ENCODE measurements around the gene FAM156A. TPM values are rescaled to one million over a fixed set of nuclear protein-coding genes. Genes with fewer than 3 reads are reported as not detected.

FAM156A gene, protein sequence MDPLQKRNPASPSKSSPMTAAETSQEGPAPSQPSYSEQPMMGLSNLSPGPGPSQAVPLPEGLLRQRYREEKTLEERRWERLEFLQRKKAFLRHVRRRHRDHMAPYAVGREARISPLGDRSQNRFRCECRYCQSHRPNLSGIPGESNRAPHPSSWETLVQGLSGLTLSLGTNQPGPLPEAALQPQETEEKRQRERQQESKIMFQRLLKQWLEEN
- total RNA-seq = 11.0 and 11.7 TPM in 2 replicates

GRCh38 chrX:52958113-52958959, at the start of gene FAM156A:
Gene FAM156A, minus strand, starts transcription at chrX:52958518. Its CDS starts 9,930 bp downstream, at chrX:52948588.

Other genes with a start within 250 kb of the FAM156A start
- not detected in 2 replicates for gene SSX2B, start 207.3 kb downstream of the FAM156A start, total RNA-seq
- gene SPANXN5, start 161.1 kb downstream of the FAM156A start, total RNA-seq = not detected in 2 replicates
- not detected in 2 replicates for gene XAGE5, start 147.2 kb downstream of the FAM156A start, total RNA-seq
- gene XAGE3, start 90.4 kb downstream of the FAM156A start, total RNA-seq = not detected in 2 replicates
- gene FAM156B, start 61.2 kb downstream of the FAM156A start, total RNA-seq = 6.5 and 12.3 TPM in 2 replicates
- 1.7 and 2.6 TPM in 2 replicates for gene GPR173, start 90.3 kb upstream of the FAM156A start, total RNA-seq
- gene TSPYL2, start 123.8 kb upstream of the FAM156A start, total RNA-seq = 14.5 and 15.4 TPM in 2 replicates
- gene KANTR, start 135.6 kb upstream of the FAM156A start, total RNA-seq = 4.8 and 6.9 TPM in 2 replicates